ENCODE data around the gene SKI. TPM values are rescaled to one million over a fixed set of nuclear protein-coding genes. Genes with fewer than 3 reads are reported as not detected.

SKI gene
- total RNA-seq, 1 donor from 2014 or later, result 90.0 TPM

DNA sequence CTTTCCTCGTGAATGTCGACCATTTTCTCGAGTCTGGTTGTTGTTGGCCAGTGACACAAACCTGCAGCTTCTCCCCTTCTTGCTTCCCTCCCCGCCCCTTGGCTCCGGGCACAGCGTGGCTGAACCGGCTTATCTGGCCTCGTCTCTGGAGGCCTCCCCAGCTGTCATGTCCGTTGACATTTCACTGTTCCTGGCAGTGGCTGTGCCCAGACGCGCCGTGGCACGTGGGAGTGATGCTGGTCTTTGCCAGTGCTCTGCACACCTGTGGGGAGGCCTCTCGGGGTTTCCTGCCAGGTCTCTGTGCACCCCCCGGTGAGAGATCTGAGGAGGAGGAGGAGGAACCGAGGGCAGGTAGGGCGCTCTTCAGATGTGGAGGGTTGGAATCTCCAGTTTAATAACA is 23.7 kb downstream of the SKI start:
- TF ChIP-seq, protein P1, sequence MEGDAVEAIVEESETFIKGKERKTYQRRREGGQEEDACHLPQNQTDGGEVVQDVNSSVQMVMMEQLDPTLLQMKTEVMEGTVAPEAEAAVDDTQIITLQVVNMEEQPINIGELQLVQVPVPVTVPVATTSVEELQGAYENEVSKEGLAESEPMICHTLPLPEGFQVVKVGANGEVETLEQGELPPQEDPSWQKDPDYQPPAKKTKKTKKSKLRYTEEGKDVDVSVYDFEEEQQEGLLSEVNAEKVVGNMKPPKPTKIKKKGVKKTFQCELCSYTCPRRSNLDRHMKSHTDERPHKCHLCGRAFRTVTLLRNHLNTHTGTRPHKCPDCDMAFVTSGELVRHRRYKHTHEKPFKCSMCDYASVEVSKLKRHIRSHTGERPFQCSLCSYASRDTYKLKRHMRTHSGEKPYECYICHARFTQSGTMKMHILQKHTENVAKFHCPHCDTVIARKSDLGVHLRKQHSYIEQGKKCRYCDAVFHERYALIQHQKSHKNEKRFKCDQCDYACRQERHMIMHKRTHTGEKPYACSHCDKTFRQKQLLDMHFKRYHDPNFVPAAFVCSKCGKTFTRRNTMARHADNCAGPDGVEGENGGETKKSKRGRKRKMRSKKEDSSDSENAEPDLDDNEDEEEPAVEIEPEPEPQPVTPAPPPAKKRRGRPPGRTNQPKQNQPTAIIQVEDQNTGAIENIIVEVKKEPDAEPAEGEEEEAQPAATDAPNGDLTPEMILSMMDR (IDR thresholded peaks at IDR 0.05), result no peak
- ATAC-seq, result no peak
- no peaks in the 10 kb centered on the region for H3K36me3 ChIP-seq
- no peak overlapping the region for H3K4me3 ChIP-seq
- H3K27me3 ChIP-seq (ENCODE audit: low read depth), result no peaks in the 10 kb centered on the region
- intact Hi-C loops (cut with DNase I), result no loop called here
- peaks cover 14% of the 10 kb centered on the region for H3K9me3 ChIP-seq
- H3K4me1 ChIP-seq, result peaks cover 90% of the 10 kb centered on the region
- DNase-seq, result peak; percentile 52
- H3K27ac ChIP-seq, result no peak overlapping the region

DNA sequence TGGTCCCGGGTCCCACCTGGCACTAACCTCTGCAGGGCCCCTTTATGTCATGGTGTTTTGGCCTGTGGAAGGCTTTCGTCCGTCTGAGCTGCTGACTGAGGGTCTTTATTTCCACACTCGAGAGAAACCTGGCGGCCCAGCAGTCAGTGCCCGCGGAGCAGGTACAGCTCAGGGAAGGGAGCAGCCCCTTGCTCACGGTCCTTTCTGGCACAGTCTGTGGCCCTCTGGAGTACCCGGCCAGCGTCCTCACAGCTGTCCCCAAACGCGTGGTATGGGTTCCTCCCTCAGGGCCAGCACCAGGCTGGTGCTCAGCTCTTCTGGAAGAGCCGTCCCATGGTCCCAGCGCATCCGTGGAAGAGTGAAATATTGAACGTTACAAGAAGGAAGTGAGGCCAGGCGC is 24.3 kb downstream of the SKI start:
- Histone ChIP-seq H3K9me3 (peaks cover 14% of the 10 kb centered on the region), H3K4me1 (peaks cover 90% of the 10 kb centered on the region), H3K27ac (peak overlapping the region; percentile 25), H3K27me3 (ENCODE audit: low read depth) (no peaks in the 10 kb centered on the region), H3K36me3 (no peaks in the 10 kb centered on the region), H3K4me3 (no peak overlapping the region)
- intact Hi-C loops (cut with DNase I), result no loop called here
- no peak for ATAC-seq
- TF ChIP-seq, protein P1 (IDR thresholded peaks at IDR 0.05), result no peak
- DNase-seq, result peak; percentile 37

DNA sequence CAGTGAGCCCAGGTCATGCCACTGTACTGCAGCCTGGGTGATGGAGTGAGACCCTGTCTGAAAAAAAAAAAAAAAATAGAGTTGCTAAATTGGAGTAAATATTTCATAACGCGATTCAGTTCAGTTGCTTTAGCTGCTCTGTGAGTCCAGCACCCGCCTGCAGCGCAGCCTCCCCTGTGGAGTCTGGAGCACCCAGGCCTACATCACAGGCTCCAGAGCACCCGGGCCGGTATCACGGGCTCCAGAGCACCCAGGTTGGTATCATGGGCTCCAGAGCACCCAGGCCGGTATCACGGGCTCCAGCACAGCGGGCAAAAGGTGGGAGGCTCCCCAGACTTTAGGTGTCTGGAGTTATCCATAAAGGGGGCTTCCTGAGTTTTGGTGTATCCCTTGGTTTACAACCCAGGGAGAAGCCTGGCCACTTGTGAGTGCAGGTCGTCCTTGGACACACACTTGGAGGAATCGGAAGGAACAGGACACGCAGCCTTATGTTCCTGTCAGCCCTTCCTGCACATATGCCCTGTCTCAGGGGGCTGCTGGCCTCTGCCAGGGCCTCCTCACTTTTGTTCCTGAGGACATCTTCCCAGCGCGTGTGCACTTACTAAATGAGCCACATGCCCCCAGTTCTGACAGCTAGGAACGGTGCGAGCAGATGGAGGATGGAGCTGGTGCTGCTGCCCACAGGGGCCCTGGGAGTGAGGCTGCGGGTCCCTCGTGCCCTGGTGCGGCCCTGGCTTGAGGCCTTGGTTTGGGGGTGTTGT is 25.1 kb downstream of the SKI start:
- Histone ChIP-seq H3K4me1 (peaks cover 90% of the 10 kb centered on the region), H3K4me3 (no peak overlapping the region), H3K9me3 (peaks cover 14% of the 10 kb centered on the region), H3K27ac (peak overlapping the region; percentile 80), H3K36me3 (no peaks in the 10 kb centered on the region), H3K27me3 (ENCODE audit: low read depth) (no peaks in the 10 kb centered on the region)
- intact Hi-C loops (cut with DNase I), result no loop called here
- no peak for ATAC-seq
- TF ChIP-seq, protein P1 (IDR thresholded peaks at IDR 0.05), result no peak
- no peak for DNase-seq

DNA sequence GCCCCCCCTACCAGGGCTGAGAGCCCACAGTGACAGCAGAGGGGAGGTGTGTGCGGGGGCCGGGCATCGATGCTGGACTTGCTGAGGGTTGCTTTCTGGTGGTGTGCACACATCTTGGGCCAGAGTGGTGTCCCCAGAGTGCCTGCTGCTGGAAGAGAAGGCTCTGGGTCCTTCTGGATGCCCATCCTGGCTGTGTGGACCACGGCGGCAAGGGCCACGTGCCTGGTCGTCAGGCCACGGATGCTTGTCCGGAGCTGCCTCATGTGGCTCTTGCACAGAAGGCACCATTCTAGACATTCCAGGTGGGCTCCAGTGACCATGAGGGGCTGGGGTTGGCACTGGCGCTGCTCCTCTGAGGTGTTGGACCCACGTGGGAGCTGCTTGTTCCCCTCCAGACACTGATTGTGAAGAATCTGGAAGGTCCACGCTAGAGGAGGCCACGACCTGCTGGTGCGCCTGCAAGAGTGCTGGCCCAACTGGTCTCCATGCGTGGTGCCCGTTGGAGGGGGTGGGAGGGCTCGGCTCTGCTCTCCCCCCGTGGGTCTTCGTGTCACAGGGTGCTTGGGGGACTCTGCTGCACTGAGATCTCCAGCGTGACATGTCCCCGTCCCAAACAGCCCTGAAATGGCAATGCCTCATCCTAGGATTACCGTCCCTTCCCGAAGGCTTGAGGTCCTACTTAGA is 25.8 kb downstream of the SKI start:
- H3K27ac ChIP-seq, result peak overlapping the region; percentile 80
- H3K4me1 ChIP-seq, result peaks cover 90% of the 10 kb centered on the region
- H3K27me3 ChIP-seq (ENCODE audit: low read depth), result no peaks in the 10 kb centered on the region
- TF ChIP-seq, protein P1 (IDR thresholded peaks at IDR 0.05), result no peak
- H3K4me3 ChIP-seq, result no peak overlapping the region
- DNase-seq (no peak), ATAC-seq (no peak)
- no peaks in the 10 kb centered on the region for H3K36me3 ChIP-seq
- intact Hi-C loops (cut with DNase I), result no loop called here
- H3K9me3 ChIP-seq, result peaks cover 14% of the 10 kb centered on the region

DNA sequence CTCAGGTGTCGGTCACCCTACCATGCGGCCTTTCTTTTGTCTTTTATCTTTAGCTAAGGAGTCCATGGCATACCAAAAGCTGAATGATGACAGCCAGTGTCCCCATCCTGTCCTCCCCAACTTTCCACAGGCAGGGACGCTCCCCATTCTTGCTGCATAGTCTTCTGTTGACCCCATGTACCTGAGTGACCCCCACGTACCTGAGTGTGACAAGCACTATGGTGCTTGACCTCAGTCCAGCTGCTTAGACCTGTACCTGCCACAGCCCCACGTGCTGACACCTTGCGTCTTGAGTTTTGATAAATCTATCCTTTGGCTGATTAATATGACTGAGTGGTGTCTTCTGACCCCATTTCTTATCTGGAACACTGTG is 26.9 kb downstream of the SKI start:
- Histone ChIP-seq H3K27me3 (ENCODE audit: low read depth) (no peaks in the 10 kb centered on the region), H3K27ac (peak overlapping the region; percentile 80), H3K9me3 (peaks cover 14% of the 10 kb centered on the region), H3K4me3 (no peak overlapping the region), H3K36me3 (no peaks in the 10 kb centered on the region), H3K4me1 (peaks cover 90% of the 10 kb centered on the region)
- DNase-seq (no peak), ATAC-seq (no peak)
- intact Hi-C loops (cut with DNase I), result no loop called here
- TF ChIP-seq, protein P1 (IDR thresholded peaks at IDR 0.05), result no peak

All from lower lobe of right lung (tissue), 2 donors.